Liver (tissue), 9 donors: Measurements from ENCODE around the gene ZNF749. TPM values are rescaled to one million over a fixed set of nuclear protein-coding genes. Genes with fewer than 3 reads are reported as not detected.

Experiments
- DNase-seq: peaks from one replicate; pipeline ENCODE4 v3.0.0-alpha.2; 2017; ENCODE audit warnings: low spot score
- H3K27ac ChIP-seq, 2 donors: one replicate each; pipeline ENCODE4 v1.7.0; 2013; ENCODE audit warnings: inconsistent platforms in 2 of 2, low read length in 2 of 2, control low read depth in 1 of 2, low read depth in 1 of 2, mild to moderate bottlenecking in 1 of 2
- H3K27me3 ChIP-seq, 4 donors: one replicate each; pipeline versions ENCODE4 v1.6.1 to v1.7.0; 2013; ENCODE audit warnings: low read length in 3 of 4, inconsistent platforms in 1 of 4, mild to moderate bottlenecking in 1 of 4, moderate library complexity in 1 of 4; ENCODE audit not compliant: control insufficient read depth in 4 of 4, insufficient read depth in 4 of 4
- H3K36me3 ChIP-seq, 4 donors: one replicate each; pipeline versions ENCODE4 v1.6.1 to v1.7.0; 2013; ENCODE audit warnings: low read length in 3 of 4, mild to moderate bottlenecking in 3 of 4, low read depth in 1 of 4, moderate library complexity in 1 of 4; ENCODE audit not compliant: control insufficient read depth in 4 of 4, insufficient read depth in 3 of 4
- H3K4me1 ChIP-seq, 4 donors: one replicate each; pipeline versions ENCODE4 v1.6.1 to v1.7.0; 2013; ENCODE audit warnings: low read length in 3 of 4, mild to moderate bottlenecking in 3 of 4, moderate library complexity in 1 of 4; ENCODE audit not compliant: control insufficient read depth in 4 of 4, insufficient read depth in 4 of 4
- H3K4me3 ChIP-seq, 3 donors: one replicate each; pipeline versions ENCODE4 v1.6.1 to v1.7.0; 2013; ENCODE audit warnings: low read length in 3 of 3, control low read depth in 1 of 3, low read depth in 1 of 3, mild to moderate bottlenecking in 1 of 3
- H3K9ac ChIP-seq, 2 donors: one replicate each; pipeline ENCODE4 v1.7.0; 2013; ENCODE audit warnings: low read length in 2 of 2, mild to moderate bottlenecking in 2 of 2, moderate library complexity in 2 of 2, control low read depth in 1 of 2, low read depth in 1 of 2
- H3K9me3 ChIP-seq, 4 donors: one replicate each; pipeline versions ENCODE4 v1.6.1 to v1.7.0; 2013; ENCODE audit warnings: low read length in 3 of 4; ENCODE audit not compliant: control insufficient read depth in 4 of 4
- ATF3 ChIP-seq: IDR thresholded peaks from 2 replicates; pipeline ENCODE4 v1.6.1; 2016; ENCODE audit warnings: antibody characterized with exemption
- CTCF ChIP-seq: fragments of 150-350 bp; IDR thresholded peaks from 2 replicates; pipeline ENCODE4 v1.5.1; 2017; ENCODE audit warnings: improper control_type of control experiment, low read depth, low read length; ENCODE audit not compliant: missing input control
- EGR1 ChIP-seq, 2 donors: IDR thresholded peaks; 2 replicates each; pipeline ENCODE4 v1.6.1; 2016 to 2018; ENCODE audit warnings: antibody characterized with exemption in 2 of 2, low read depth in 2 of 2
- FOXA1 ChIP-seq: IDR thresholded peaks from 2 replicates; pipeline ENCODE4 v1.6.1; 2016; ENCODE audit warnings: antibody characterized with exemption
- FOXA2 ChIP-seq: IDR thresholded peaks from 2 replicates; pipeline ENCODE4 v1.6.1; 2016; ENCODE audit warnings: antibody characterized with exemption
- GABPA ChIP-seq, 2 donors: IDR thresholded peaks in 1 of 2; conservative IDR thresholded peaks in 1 of 2; 2 replicates each; pipeline ENCODE4 v1.6.1; 2016; ENCODE audit warnings: antibody characterized with exemption in 2 of 2, mild to moderate bottlenecking in 1 of 2, moderate library complexity in 1 of 2
- HNF4A ChIP-seq, 2 donors: conservative IDR thresholded peaks; 2 replicates each; pipeline ENCODE4 v1.6.1; 2016; ENCODE audit warnings: antibody characterized with exemption in 2 of 2, mild to moderate bottlenecking in 2 of 2
- JUND ChIP-seq, 2 donors: IDR thresholded peaks; 2 replicates each; pipeline ENCODE4 v1.6.1; 2016; ENCODE audit warnings: antibody characterized with exemption in 2 of 2
- NR2F2 ChIP-seq: IDR thresholded peaks from 2 replicates; pipeline ENCODE4 v1.6.1; 2016; ENCODE audit warnings: antibody characterized with exemption
- RAD21 ChIP-seq, 2 donors: IDR thresholded peaks; 2 replicates each; pipeline ENCODE4 v1.6.1; 2016; ENCODE audit warnings: antibody characterized with exemption in 2 of 2, mild to moderate bottlenecking in 2 of 2
- REST ChIP-seq: IDR thresholded peaks from 2 replicates; pipeline ENCODE4 v1.6.1; 2016; ENCODE audit warnings: antibody characterized with exemption, mild to moderate bottlenecking
- RXRA ChIP-seq, 2 donors: IDR thresholded peaks; 2 replicates each; pipeline ENCODE4 v1.6.1; 2017 to 2018; ENCODE audit warnings: antibody characterized with exemption in 2 of 2, mild to moderate bottlenecking in 1 of 2
- SP1 ChIP-seq: IDR thresholded peaks from 2 replicates; pipeline ENCODE4 v1.6.1; 2018; ENCODE audit warnings: antibody characterized with exemption, mild to moderate bottlenecking
- YY1 ChIP-seq: IDR thresholded peaks from 2 replicates; pipeline ENCODE4 v1.6.1; 2016; ENCODE audit warnings: antibody characterized with exemption, mild to moderate bottlenecking
- WGBS: extraction: QIAGEN DNeasy Blood & Tissue Kit; methylation state at CpG from one replicate; pipeline ENCODE4 v1.1.7; 2013; 5-methylcytosine and 5-hydroxymethylcytosine counted together
- polyA plus RNA-seq, 2 donors: library from polyadenylated mRNA; stranded (reverse) in 1 of 2; unstranded in 1 of 2; fragments of 200-250 nt in 1 of 2; fragments of >200 nt in 1 of 2; fragmentation: Nextera tagmentation in 1 of 2; extraction: Ambion mirVana in 1 of 2; gene quantifications; one replicate each; pipeline versions ENCODE4 v1.2.1 to v1.2.3, GENCODE V29; 2013 to 2015
- total RNA-seq, 2 donors: library from RNA; depleted of rRNA; stranded (reverse); fragments of >200 nt; gene quantifications; one replicate each; pipeline ENCODE4 v1.2.3, GENCODE V29; 2014
- donor health status: healthy.
- donor health status: healthy.
- donor health status: healthy.
- donor health status: healthy.
- donor health status: healthy.

The ZNF749 gene
- total and polyA plus RNA-seq, 4 donors = 0.83 to 11.6 (median 5.7) TPM

GRCh38 chr19:57443121-57443696, 8.1 kb downstream of the ZNF749 start:
- Histone ChIP-seq H3K27me3 (no peaks in the 10 kb centered on the region), H3K9ac (no peak overlapping the region), H3K27ac (no peak overlapping the region), H3K9me3 (peaks cover 25 to 56% (median 45%) of the 10 kb centered on the region in 4 donors), H3K36me3 (peaks cover 4 to 40% (median 36%) of the 10 kb centered on the region in 4 donors), H3K4me1 (no peaks in the 10 kb centered on the region), H3K4me3 (peak overlapping the region in 2 of 3 donors; percentile 22 to 49)
- WGBS = 85% methylated on average over 5 of the region's 5 CpGs
- DNase-seq = no peak
- TF ChIP-seq ATF3 (no peak), REST (no peak)

- H3K9ac ChIP-seq = no peak overlapping the region
- WGBS = 96% methylated on average over 3 of the region's 3 CpGs
- TF ChIP-seq GABPA (IDR thresholded peaks at IDR 0.05 in 1 of 2, conservative IDR thresholded peaks at IDR 0.05 in 1 of 2) (no peak), YY1 (no peak), FOXA2 (no peak), ATF3 (no peak), NR2F2 (no peak), RXRA (IDR thresholded peaks at IDR 0.05) (no peak), EGR1 (IDR thresholded peaks at IDR 0.05; ENCODE audit: low read depth in 2 of 2) (no peak), HNF4A (conservative IDR thresholded peaks at IDR 0.05) (no peak)
- peaks cover 16 to 54% (median 29%) of the 10 kb centered on the region in 4 donors for H3K9me3 ChIP-seq
- DNase-seq = no peak
- H3K4me1 ChIP-seq = no peaks in the 10 kb centered on the region
- H3K27ac ChIP-seq = no peak overlapping the region
- H3K4me3 ChIP-seq = peak overlapping the region in 2 of 3 donors; percentile 14 to 43
- no peaks in the 10 kb centered on the region for H3K27me3 ChIP-seq
- peaks cover 0 to 23% (median 3%) of the 10 kb centered on the region in 4 donors for H3K36me3 ChIP-seq
Measured at GRCh38 chr19:57452307-57452706, 17.2 kb downstream of the ZNF749 start.

- Histone ChIP-seq H3K9me3 (peaks cover 26 to 66% (median 35%) of the 10 kb centered on the region in 4 donors), H3K9ac (no peak overlapping the region), H3K4me1 (no peaks in the 10 kb centered on the region), H3K4me3 (peak overlapping the region in 2 of 3 donors; percentile 30 to 78), H3K27me3 (no peaks in the 10 kb centered on the region), H3K36me3 (peaks cover 0 to 26% (median 14%) of the 10 kb centered on the region in 4 donors), H3K27ac (no peak overlapping the region)
- 77% methylated on average over 5 of the region's 5 CpGs for WGBS
- peak in 1 of 2 donors; percentile 39 for TF ChIP-seq RAD21 (IDR thresholded peaks at IDR 0.05)
- no peak for TF ChIP-seq SP1
- no peak for TF ChIP-seq HNF4A (conservative IDR thresholded peaks at IDR 0.05)
- TF ChIP-seq JUND (IDR thresholded peaks at IDR 0.05) = no peak
- peak; percentile 6 for TF ChIP-seq CTCF
- TF ChIP-seq GABPA (IDR thresholded peaks at IDR 0.05 in 1 of 2, conservative IDR thresholded peaks at IDR 0.05 in 1 of 2) = no peak
- no peak for TF ChIP-seq FOXA2
- no peak for TF ChIP-seq FOXA1
- no peak for DNase-seq
Measured at GRCh38 chr19:57465680-57466381, 30.7 kb downstream of the ZNF749 start.
